ENCODE data around the gene ROBO1.

DNA sequence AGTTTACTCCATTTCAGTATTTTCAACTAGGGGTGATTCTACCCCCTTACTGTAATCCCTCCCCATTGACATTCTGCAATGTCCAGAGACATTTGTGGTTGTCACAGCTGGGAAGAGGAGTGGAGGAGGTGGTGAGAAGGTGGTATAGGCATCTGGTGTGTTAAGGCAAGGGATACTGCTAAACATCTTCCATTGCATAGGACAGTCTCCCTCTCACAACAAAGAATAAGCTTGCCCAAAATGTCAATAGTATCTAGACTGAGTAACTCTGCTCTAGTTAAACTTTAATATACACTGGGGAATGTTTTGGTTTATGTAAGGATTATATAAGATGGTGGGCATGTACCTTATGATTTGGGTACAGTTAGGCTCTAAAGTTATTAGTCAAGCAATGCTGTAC is 737.6 kb downstream of the ROBO1 start:
- TF ChIP-seq SP1 (IDR thresholded peaks at IDR 0.05), result no peak
- TF ChIP-seq, protein P1, sequence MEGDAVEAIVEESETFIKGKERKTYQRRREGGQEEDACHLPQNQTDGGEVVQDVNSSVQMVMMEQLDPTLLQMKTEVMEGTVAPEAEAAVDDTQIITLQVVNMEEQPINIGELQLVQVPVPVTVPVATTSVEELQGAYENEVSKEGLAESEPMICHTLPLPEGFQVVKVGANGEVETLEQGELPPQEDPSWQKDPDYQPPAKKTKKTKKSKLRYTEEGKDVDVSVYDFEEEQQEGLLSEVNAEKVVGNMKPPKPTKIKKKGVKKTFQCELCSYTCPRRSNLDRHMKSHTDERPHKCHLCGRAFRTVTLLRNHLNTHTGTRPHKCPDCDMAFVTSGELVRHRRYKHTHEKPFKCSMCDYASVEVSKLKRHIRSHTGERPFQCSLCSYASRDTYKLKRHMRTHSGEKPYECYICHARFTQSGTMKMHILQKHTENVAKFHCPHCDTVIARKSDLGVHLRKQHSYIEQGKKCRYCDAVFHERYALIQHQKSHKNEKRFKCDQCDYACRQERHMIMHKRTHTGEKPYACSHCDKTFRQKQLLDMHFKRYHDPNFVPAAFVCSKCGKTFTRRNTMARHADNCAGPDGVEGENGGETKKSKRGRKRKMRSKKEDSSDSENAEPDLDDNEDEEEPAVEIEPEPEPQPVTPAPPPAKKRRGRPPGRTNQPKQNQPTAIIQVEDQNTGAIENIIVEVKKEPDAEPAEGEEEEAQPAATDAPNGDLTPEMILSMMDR (IDR thresholded peaks at IDR 0.05; ENCODE audit: low read depth, low read length, missing input control), result no peak
- no peak for TF ChIP-seq RAD21 (IDR thresholded peaks at IDR 0.05)
- TF ChIP-seq, protein P2, sequence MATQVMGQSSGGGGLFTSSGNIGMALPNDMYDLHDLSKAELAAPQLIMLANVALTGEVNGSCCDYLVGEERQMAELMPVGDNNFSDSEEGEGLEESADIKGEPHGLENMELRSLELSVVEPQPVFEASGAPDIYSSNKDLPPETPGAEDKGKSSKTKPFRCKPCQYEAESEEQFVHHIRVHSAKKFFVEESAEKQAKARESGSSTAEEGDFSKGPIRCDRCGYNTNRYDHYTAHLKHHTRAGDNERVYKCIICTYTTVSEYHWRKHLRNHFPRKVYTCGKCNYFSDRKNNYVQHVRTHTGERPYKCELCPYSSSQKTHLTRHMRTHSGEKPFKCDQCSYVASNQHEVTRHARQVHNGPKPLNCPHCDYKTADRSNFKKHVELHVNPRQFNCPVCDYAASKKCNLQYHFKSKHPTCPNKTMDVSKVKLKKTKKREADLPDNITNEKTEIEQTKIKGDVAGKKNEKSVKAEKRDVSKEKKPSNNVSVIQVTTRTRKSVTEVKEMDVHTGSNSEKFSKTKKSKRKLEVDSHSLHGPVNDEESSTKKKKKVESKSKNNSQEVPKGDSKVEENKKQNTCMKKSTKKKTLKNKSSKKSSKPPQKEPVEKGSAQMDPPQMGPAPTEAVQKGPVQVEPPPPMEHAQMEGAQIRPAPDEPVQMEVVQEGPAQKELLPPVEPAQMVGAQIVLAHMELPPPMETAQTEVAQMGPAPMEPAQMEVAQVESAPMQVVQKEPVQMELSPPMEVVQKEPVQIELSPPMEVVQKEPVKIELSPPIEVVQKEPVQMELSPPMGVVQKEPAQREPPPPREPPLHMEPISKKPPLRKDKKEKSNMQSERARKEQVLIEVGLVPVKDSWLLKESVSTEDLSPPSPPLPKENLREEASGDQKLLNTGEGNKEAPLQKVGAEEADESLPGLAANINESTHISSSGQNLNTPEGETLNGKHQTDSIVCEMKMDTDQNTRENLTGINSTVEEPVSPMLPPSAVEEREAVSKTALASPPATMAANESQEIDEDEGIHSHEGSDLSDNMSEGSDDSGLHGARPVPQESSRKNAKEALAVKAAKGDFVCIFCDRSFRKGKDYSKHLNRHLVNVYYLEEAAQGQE (IDR thresholded peaks at IDR 0.05), result no peak
- no peak for TF ChIP-seq TAF1 (conservative IDR thresholded peaks at IDR 0.05)
- TF ChIP-seq HNF4A (conservative IDR thresholded peaks at IDR 0.05), result no peak
- TF ChIP-seq, protein P3, sequence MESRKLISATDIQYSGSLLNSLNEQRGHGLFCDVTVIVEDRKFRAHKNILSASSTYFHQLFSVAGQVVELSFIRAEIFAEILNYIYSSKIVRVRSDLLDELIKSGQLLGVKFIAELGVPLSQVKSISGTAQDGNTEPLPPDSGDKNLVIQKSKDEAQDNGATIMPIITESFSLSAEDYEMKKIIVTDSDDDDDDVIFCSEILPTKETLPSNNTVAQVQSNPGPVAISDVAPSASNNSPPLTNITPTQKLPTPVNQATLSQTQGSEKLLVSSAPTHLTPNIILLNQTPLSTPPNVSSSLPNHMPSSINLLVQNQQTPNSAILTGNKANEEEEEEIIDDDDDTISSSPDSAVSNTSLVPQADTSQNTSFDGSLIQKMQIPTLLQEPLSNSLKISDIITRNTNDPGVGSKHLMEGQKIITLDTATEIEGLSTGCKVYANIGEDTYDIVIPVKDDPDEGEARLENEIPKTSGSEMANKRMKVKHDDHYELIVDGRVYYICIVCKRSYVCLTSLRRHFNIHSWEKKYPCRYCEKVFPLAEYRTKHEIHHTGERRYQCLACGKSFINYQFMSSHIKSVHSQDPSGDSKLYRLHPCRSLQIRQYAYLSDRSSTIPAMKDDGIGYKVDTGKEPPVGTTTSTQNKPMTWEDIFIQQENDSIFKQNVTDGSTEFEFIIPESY (IDR thresholded peaks at IDR 0.05), result no peak
- TF ChIP-seq GABPA (IDR thresholded peaks at IDR 0.05 in 1 of 2, conservative IDR thresholded peaks at IDR 0.05 in 1 of 2), result no peak
- no peak for TF ChIP-seq HNF4G (IDR thresholded peaks at IDR 0.05)
- TF ChIP-seq, protein P4, sequence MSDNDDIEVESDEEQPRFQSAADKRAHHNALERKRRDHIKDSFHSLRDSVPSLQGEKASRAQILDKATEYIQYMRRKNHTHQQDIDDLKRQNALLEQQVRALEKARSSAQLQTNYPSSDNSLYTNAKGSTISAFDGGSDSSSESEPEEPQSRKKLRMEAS (IDR thresholded peaks at IDR 0.05), result no peak
- no peak for TF ChIP-seq YY1 (IDR thresholded peaks at IDR 0.05)
